ENCODE data around the gene C10orf71. TPM values are rescaled to one million over a fixed set of nuclear protein-coding genes. Genes with fewer than 3 reads are reported as not detected.

Gene C10orf71
- total RNA-seq, 2 donors from 2014 or later: 0.15 TPM; not detected in 1

GRCh38 chr10:49356944-49357343 is 58.0 kb downstream of the C10orf71 start:
- no peak for TF ChIP-seq CTCF (conservative IDR thresholded peaks at IDR 0.05)
- H3K9ac ChIP-seq (ENCODE audit: extremely low read depth, low read length, poor library complexity, severe bottlenecking): no peak overlapping the region
- Mint-ChIP-seq H3K9me3 (no peaks in the 10 kb centered on the region), H3K27ac (no peak overlapping the region), H3K4me3 (no peak overlapping the region), H3K36me3 (ENCODE audit: low read depth) (no peaks in the 10 kb centered on the region), H3K27me3 (ENCODE audit: insufficient read depth) (no peaks in the 10 kb centered on the region), H3K4me1 (peaks cover 4% of the 10 kb centered on the region)
- H3K9me3 ChIP-seq (ENCODE audit: control insufficient read depth, low read length): no peaks in the 10 kb centered on the region
- 100% methylated on average over 1 of the region's 1 CpG; no CpG with 5 or more reads in 1 of the 2 experiments for WGBS, 2 experiments (ENCODE audit: insufficient coverage in 1 of 2, insufficient read length in 1 of 2)
- H3K4me1 ChIP-seq (ENCODE audit: control insufficient read depth, insufficient read depth, low read length): no peaks in the 10 kb centered on the region
- H3K4me3 ChIP-seq (ENCODE audit: low read length): no peak overlapping the region
- no peaks in the 10 kb centered on the region for H3K36me3 ChIP-seq (ENCODE audit: control insufficient read depth, insufficient read depth, low read length)
- no peak overlapping the region for H3K27ac ChIP-seq (ENCODE audit: low read depth, low read length)
- no peaks in the 10 kb centered on the region for H3K27me3 ChIP-seq (ENCODE audit: control insufficient read depth, insufficient read depth, low read length, poor library complexity, severe bottlenecking)
- DNase-seq: no peak

- no peak for DNase-seq
- WGBS, 2 experiments (ENCODE audit: insufficient coverage in 1 of 2, insufficient read length in 1 of 2): 88% methylated on average over 2 of the region's 2 CpGs; no CpG with 5 or more reads in 1 of the 2 experiments
- no peak overlapping the region for H3K4me3 ChIP-seq (ENCODE audit: low read length)
- H3K9me3 ChIP-seq (ENCODE audit: control insufficient read depth, low read length): no peaks in the 10 kb centered on the region
- H3K27ac ChIP-seq (ENCODE audit: low read depth, low read length): no peak overlapping the region
- H3K36me3 ChIP-seq (ENCODE audit: control insufficient read depth, insufficient read depth, low read length): no peaks in the 10 kb centered on the region
- H3K9ac ChIP-seq (ENCODE audit: extremely low read depth, low read length, poor library complexity, severe bottlenecking): no peak overlapping the region
- Mint-ChIP-seq H3K27me3 (ENCODE audit: insufficient read depth) (no peaks in the 10 kb centered on the region), H3K27ac (no peak overlapping the region), H3K4me3 (no peak overlapping the region), H3K9me3 (no peaks in the 10 kb centered on the region), H3K36me3 (ENCODE audit: low read depth) (no peaks in the 10 kb centered on the region), H3K4me1 (peaks cover 4% of the 10 kb centered on the region)
- H3K27me3 ChIP-seq (ENCODE audit: control insufficient read depth, insufficient read depth, low read length, poor library complexity, severe bottlenecking): no peaks in the 10 kb centered on the region
- TF ChIP-seq CTCF (conservative IDR thresholded peaks at IDR 0.05): no peak
- H3K4me1 ChIP-seq (ENCODE audit: control insufficient read depth, insufficient read depth, low read length): no peaks in the 10 kb centered on the region
Observed at GRCh38 chr10:49357910-49358309, 58.9 kb downstream of the C10orf71 start.

- H3K4me3 Mint-ChIP-seq: no peak overlapping the region
- H3K9me3 Mint-ChIP-seq: no peaks in the 10 kb centered on the region
- WGBS, 2 experiments (ENCODE audit: insufficient coverage in 1 of 2, insufficient read length in 1 of 2): 72 to 73% methylated on average over 6 to 10 of the region's 13 CpGs
- H3K36me3 ChIP-seq (ENCODE audit: control insufficient read depth, insufficient read depth, low read length): no peaks in the 10 kb centered on the region
- DNase-seq: peak; percentile 81
- H3K4me1 ChIP-seq (ENCODE audit: control insufficient read depth, insufficient read depth, low read length): no peaks in the 10 kb centered on the region
- no peaks in the 10 kb centered on the region for H3K9me3 ChIP-seq (ENCODE audit: control insufficient read depth, low read length)
- H3K9ac ChIP-seq (ENCODE audit: extremely low read depth, low read length, poor library complexity, severe bottlenecking): no peak overlapping the region
- H3K27me3 ChIP-seq (ENCODE audit: control insufficient read depth, insufficient read depth, low read length, poor library complexity, severe bottlenecking): no peaks in the 10 kb centered on the region
- H3K27ac ChIP-seq (ENCODE audit: low read depth, low read length): peak overlapping the region; percentile 44
- TF ChIP-seq CTCF (conservative IDR thresholded peaks at IDR 0.05): no peak
- no peaks in the 10 kb centered on the region for H3K27me3 Mint-ChIP-seq (ENCODE audit: insufficient read depth)
- no peaks in the 10 kb centered on the region for H3K36me3 Mint-ChIP-seq (ENCODE audit: low read depth)
- no peak overlapping the region for H3K27ac Mint-ChIP-seq
- H3K4me1 Mint-ChIP-seq: peaks cover 4% of the 10 kb centered on the region
- no peak overlapping the region for H3K4me3 ChIP-seq (ENCODE audit: low read length)
Observed at GRCh38 chr10:49359349-49360270, 60.6 kb downstream of the C10orf71 start.

All from endodermal cell (in vitro differentiated cells).